GM12878 (cell line): ENCODE measurements around the gene CCDC149. TPM values are rescaled to one million over a fixed set of nuclear protein-coding genes. Genes with fewer than 3 reads are reported as not detected.

Experiments
- ATAC-seq: fragments of 200-7000 bp; cut with Tn5 transposase; 3 replicates; pipeline ENCODE4 v1.9.1; 2020; ENCODE audit warnings: mild to moderate bottlenecking, moderate library complexity
- BruUV-seq: library from RNA; stranded (reverse); fragments of 400-500 nt; replicated peaks from 2 replicates; lab custom pipeline; 2021; lab: Mats Ljungman, UMichigan
- CTCF ChIA-PET: fragments of 300-600 bp; sonication (Branson Sonifier 250); formaldehyde crosslinking; extraction: SDS; loops from one replicate; lab custom pipeline; 2021; ENCODE audit warnings: inconsistent platforms; lab: Yijun Ruan, JAX
- POLR2A ChIA-PET: fragments of 350-600 bp; formaldehyde crosslinking; extraction: SDS; loops from one replicate; lab custom pipeline; 2021; ENCODE audit warnings: inconsistent platforms; lab: Charles Lee
- RAD21 ChIA-PET: fragments of 300-600 bp; sonication (Branson Sonifier 250); formaldehyde crosslinking; loops from one replicate; lab custom pipeline; 2023; ENCODE audit warnings: antibody characterized with exemption; ENCODE audit not compliant: unreplicated experiment; lab: Charles Lee
- SMC1A ChIA-PET: fragments of 300-600 bp; sonication (Branson Sonifier 250); formaldehyde crosslinking; loops from one replicate; lab custom pipeline; 2023; ENCODE audit not compliant: unreplicated experiment, uncharacterized antibody; lab: Charles Lee
- DNase-seq: peaks from one replicate; pipeline ENCODE4 v3.0.0-alpha.2; 2011; ENCODE audit warnings: low read depth, low spot score
- FAIRE-seq: peaks from 3 replicates; lab custom pipeline; 2011; peaks lifted over from hg19 to GRCh38; lab: Jason Lieb, UNC
- H2AFZ ChIP-seq: 2 replicates; pipeline ENCODE4 v1.6.0; 2011; ENCODE audit warnings: low read depth, low read length, control low read depth; ENCODE audit not compliant: control insufficient read depth
- H3K27ac ChIP-seq: 2 replicates; pipeline ENCODE4 v1.5.1; 2011; ENCODE audit warnings: control low read depth; ENCODE audit not compliant: control insufficient read depth, insufficient read depth
- H3K27me3 ChIP-seq, 2 experiments: replicated peaks in 1 of 2; 2 replicates each; pipeline versions ENCODE4 v1.6.0 to v1.6.1; 2011; ENCODE audit warnings: low read length in 1 of 2; ENCODE audit not compliant: control insufficient read depth in 2 of 2, insufficient read depth in 2 of 2
- H3K36me3 ChIP-seq, 2 experiments: 2 replicates each; pipeline ENCODE4 v1.5.1; 2011; ENCODE audit warnings: low read length in 1 of 2; ENCODE audit not compliant: control insufficient read depth in 2 of 2, insufficient read depth in 2 of 2
- H3K4me1 ChIP-seq: 2 replicates; pipeline ENCODE4 v1.6.1; 2011; ENCODE audit warnings: mild to moderate bottlenecking, low read length, moderate library complexity, mixed read lengths; ENCODE audit not compliant: control insufficient read depth, insufficient read depth
- H3K4me2 ChIP-seq: 2 replicates; pipeline ENCODE4 v1.6.0; 2011; ENCODE audit warnings: control low read depth; ENCODE audit not compliant: control insufficient read depth, insufficient read depth
- H3K4me3 ChIP-seq: fragments of 200-600 bp; sonication (generic); 2 replicates; pipeline ENCODE4 v1.5.1; 2016
- H3K79me2 ChIP-seq: 2 replicates; pipeline ENCODE4 v1.6.0; 2011; ENCODE audit warnings: low read length; ENCODE audit not compliant: control insufficient read depth, insufficient read depth
- H3K9ac ChIP-seq: 2 replicates; pipeline ENCODE4 v1.8.0; 2011; ENCODE audit warnings: low read length, control low read depth, mixed read lengths; ENCODE audit not compliant: control insufficient read depth, insufficient read depth
- H3K9me3 ChIP-seq: replicated peaks from 3 replicates; pipeline ENCODE4 v1.5.1; 2011; ENCODE audit warnings: mild to moderate bottlenecking, low read length; ENCODE audit not compliant: control insufficient read depth, insufficient read depth
- H4K20me1 ChIP-seq: 2 replicates; pipeline ENCODE4 v1.6.0; 2011; ENCODE audit not compliant: control insufficient read depth, insufficient read depth
- CREB1 ChIP-seq: IDR thresholded peaks from 2 replicates; pipeline ENCODE4 v1.6.1; 2012; ENCODE audit warnings: low read depth, mild to moderate bottlenecking, inconsistent platforms
- IRF4 ChIP-seq: IDR thresholded peaks from 2 replicates; pipeline ENCODE4 v1.6.1; 2011; ENCODE audit warnings: low read depth, low read length
- KLF5 ChIP-seq: fragments of 450-650 bp; IDR thresholded peaks from 2 replicates; pipeline ENCODE4 v1.6.1; 2014; ENCODE audit warnings: mild to moderate bottlenecking; ENCODE audit not compliant: partially characterized antibody
- NR2C2 ChIP-seq: IDR thresholded peaks from 2 replicates; pipeline ENCODE4 v1.6.1; 2011; ENCODE audit warnings: borderline replicate concordance, low read depth; ENCODE audit not compliant: control insufficient read depth, insufficient read length
- NRF1 ChIP-seq: conservative IDR thresholded peaks from 2 replicates; pipeline ENCODE4 v1.6.1; 2011; ENCODE audit warnings: mild to moderate bottlenecking, low read depth, low read length, improper control_type of control experiment
- PBX3 ChIP-seq: IDR thresholded peaks from 2 replicates; pipeline ENCODE4 v1.6.1; 2011; ENCODE audit warnings: mild to moderate bottlenecking, low read depth, low read length, moderate library complexity; ENCODE audit not compliant: insufficient replicate concordance
- POLR2AphosphoS5 ChIP-seq: IDR thresholded peaks from 2 replicates; pipeline ENCODE4 v1.6.1; 2011; ENCODE audit warnings: mild to moderate bottlenecking, low read length, inconsistent platforms
- SREBF1 ChIP-seq: IDR thresholded peaks from 2 replicates; pipeline ENCODE4 v1.6.1; 2012; ENCODE audit warnings: mild to moderate bottlenecking, low read length
- TAF1 ChIP-seq: IDR thresholded peaks from 2 replicates; pipeline ENCODE4 v1.6.1; 2011; ENCODE audit warnings: mild to moderate bottlenecking, low read depth, low read length, borderline replicate concordance
- TBL1XR1 ChIP-seq: IDR thresholded peaks from 2 replicates; pipeline ENCODE4 v1.6.1; 2012; ENCODE audit warnings: low read depth, low read length, improper control_type of control experiment
- YY1 ChIP-seq: IDR thresholded peaks from 2 replicates; pipeline ENCODE4 v1.6.1; 2011; ENCODE audit warnings: low read depth, mild to moderate bottlenecking, low read length
- ZBTB11 ChIP-seq: fragments of 450-650 bp; formaldehyde crosslinking; IDR thresholded peaks from 2 replicates; pipeline ENCODE4 v1.5.0; 2022; ENCODE audit warnings: mild to moderate bottlenecking, missing genetic modification characterization
- ZBTB40 ChIP-seq: fragments of 450-650 bp; IDR thresholded peaks from 2 replicates; pipeline ENCODE4 v1.6.1; 2016; ENCODE audit warnings: mild to moderate bottlenecking, moderate library complexity, borderline replicate concordance
- WGBS: methylation state at CpG from one replicate; pipeline ENCODE4 v1.1.6; 2016; ENCODE audit warnings: low lambda C conversion rate; ENCODE audit not compliant: insufficient replicate concordance, insufficient coverage; ENCODE audit errors: missing lambda C conversion rate; 5-methylcytosine and 5-hydroxymethylcytosine counted together
- in situ Hi-C: fragments of 300-500 bp; cut with MboI; formaldehyde crosslinking; loops from 9 replicates; pipeline ENCODE4 v1.14.3; 2018; ENCODE audit warnings: mixed read lengths
- intact Hi-C: fragments of 100-400 bp; cut with micrococcal nuclease; formaldehyde crosslinking; loops from one replicate; pipeline ENCODE4 v1.14.2; 2022; ENCODE audit not compliant: unreplicated experiment
- polyA plus RNA-seq, 11 experiments: library from polyadenylated mRNA; depleted of rRNA in 4 of 11; unstranded in 6 of 11; stranded (reverse) in 5 of 11; fragments of >200 nt; fragmentation: Nextera tagmentation in 4 of 11; fragmentation: Illumina TruSeq in 1 of 11; extraction: Ambion mirVana in 4 of 11; extraction: Trizol in 1 of 11; gene quantifications; 1 replicate in 1 of 11; 2 replicates in 10 of 11; pipeline versions ENCODE4 v1.2.1 to v1.2.3, GENCODE V29; 2011 to 2016; ENCODE audit warnings: inconsistent platforms in 2 of 11, missing spikeins in 2 of 11, low read depth in 1 of 11
- total RNA-seq, 4 experiments: library from RNA; depleted of rRNA in 3 of 4; stranded (reverse); fragments of >200 nt in 3 of 4; fragmentation: Illumina TruSeq in 1 of 4; extraction: Trizol in 1 of 4; gene quantifications; 2 replicates each; pipeline versions ENCODE4 v1.2.1 to v1.2.3, GENCODE V29; 2013 to 2021

CCDC149 gene
- total and polyA plus RNA-seq, 10 of the 15 experiments (the other 5 are each of a cell fraction or from before 2014, with no cell fraction given) = 0.03 to 0.04 (median 0.04) TPM; not detected in 7

GRCh38 chr4:24801136-24801855 is 111.5 kb downstream of the CCDC149 start (continued):
- no peak for TF ChIP-seq KLF5

- DNase-seq = no peak
- BruUV-seq = no TSS peak
- CTCF ChIA-PET = no interaction called here
- POLR2A ChIA-PET = no interaction called here
- Histone ChIP-seq H3K27me3 (peaks cover 0 to 2% of the 10 kb centered on the region in 2 experiments; a peak in 1 of 4 replicates), H3K36me3 (no peaks in the 10 kb centered on the region), H2AFZ (no peak overlapping the region), H3K4me2 (no peak overlapping the region), H3K4me1 (no peaks in the 10 kb centered on the region), H3K27ac (no peak overlapping the region), H3K79me2 (no peaks in the 10 kb centered on the region), H3K4me3 (no peak overlapping the region), H4K20me1 (no peaks in the 10 kb centered on the region), H3K9me3 (no peaks in the 10 kb centered on the region; the same call in 2 of the 3 replicates), H3K9ac (no peak overlapping the region)
- in situ Hi-C loops = no loop called here
- ATAC-seq = no peak
- WGBS = 29% methylated on average over 14 of the region's 25 CpGs
- no peak for FAIRE-seq
- RAD21 ChIA-PET = no interaction called here
- SMC1A ChIA-PET = no interaction called here
- intact Hi-C loops = no loop called here
- TF ChIP-seq POLR2AphosphoS5 (no peak), SREBF1 (no peak), ZBTB40 (no peak), ZBTB11 (CRISPR knock-in tag) (no peak), TAF1 (no peak), CREB1 (no peak), TBL1XR1 (no peak), YY1 (no peak), NR2C2 (no peak), PBX3 (no peak), IRF4 (no peak), NRF1 (no peak)
These were observed 112.4 kb downstream of the CCDC149 start for GRCh38 chr4:24800325-24800895.
